SU-DHL-6 (cell line): ENCODE measurements around the gene ZNG1F.
"Not testable (repeated sequence)": the region's sequence is repeated elsewhere in the genome, so short reads cannot be mapped to it uniquely, and the experiment has no call there.

ENCODE experiments used
- EZH2phosphoT487 ChIP-seq: fragments of 200-600 bp; sonication (generic), shearing (Covaris generic); conservative IDR thresholded peaks from 2 replicates; pipeline ENCODE4 v1.6.1; 2018; ENCODE audit warnings: mild to moderate bottlenecking, antibody characterized with exemption, low read length, moderate library complexity, mixed read lengths
- TF ChIP-seq, protein P1 (sequence below): fragments of 200-600 bp; sonication (generic); IDR thresholded peaks from one replicate; pipeline ENCODE4 v1.5.1; 2017; ENCODE audit warnings: antibody characterized with exemption, mild to moderate bottlenecking, low read length, moderate library complexity; ENCODE audit not compliant: insufficient read depth, poor library complexity, severe bottlenecking

DNA sequence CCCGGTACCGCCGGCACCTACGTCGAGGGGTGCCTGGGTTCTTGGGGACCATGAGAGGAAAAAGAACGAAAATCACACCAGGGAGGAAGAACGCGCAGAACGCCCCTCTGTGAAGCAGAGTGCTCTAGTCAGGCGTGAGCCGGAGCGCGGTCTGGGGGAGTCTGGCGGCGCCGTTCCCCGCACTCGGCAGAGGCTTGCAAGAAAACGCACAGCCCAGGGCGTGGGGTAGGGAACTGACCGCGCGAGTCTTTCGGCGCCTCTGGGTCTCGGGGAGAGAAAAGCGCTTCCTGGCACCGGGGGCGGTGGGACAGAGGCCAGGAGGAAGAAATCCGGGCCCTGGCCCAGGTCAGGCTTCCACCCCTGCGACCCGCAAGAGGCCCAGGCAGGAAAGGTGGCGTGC is 65.3 kb downstream of the ZNG1F start:
- TF ChIP-seq, protein P1, sequence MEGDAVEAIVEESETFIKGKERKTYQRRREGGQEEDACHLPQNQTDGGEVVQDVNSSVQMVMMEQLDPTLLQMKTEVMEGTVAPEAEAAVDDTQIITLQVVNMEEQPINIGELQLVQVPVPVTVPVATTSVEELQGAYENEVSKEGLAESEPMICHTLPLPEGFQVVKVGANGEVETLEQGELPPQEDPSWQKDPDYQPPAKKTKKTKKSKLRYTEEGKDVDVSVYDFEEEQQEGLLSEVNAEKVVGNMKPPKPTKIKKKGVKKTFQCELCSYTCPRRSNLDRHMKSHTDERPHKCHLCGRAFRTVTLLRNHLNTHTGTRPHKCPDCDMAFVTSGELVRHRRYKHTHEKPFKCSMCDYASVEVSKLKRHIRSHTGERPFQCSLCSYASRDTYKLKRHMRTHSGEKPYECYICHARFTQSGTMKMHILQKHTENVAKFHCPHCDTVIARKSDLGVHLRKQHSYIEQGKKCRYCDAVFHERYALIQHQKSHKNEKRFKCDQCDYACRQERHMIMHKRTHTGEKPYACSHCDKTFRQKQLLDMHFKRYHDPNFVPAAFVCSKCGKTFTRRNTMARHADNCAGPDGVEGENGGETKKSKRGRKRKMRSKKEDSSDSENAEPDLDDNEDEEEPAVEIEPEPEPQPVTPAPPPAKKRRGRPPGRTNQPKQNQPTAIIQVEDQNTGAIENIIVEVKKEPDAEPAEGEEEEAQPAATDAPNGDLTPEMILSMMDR = not testable (repeated sequence)
- not testable (repeated sequence) for TF ChIP-seq EZH2phosphoT487
